Measurements from ENCODE around the gene ZFPM1. TPM values are rescaled to one million over a fixed set of nuclear protein-coding genes. Genes with fewer than 3 reads are reported as not detected.

ZFPM1 gene
- total and polyA plus RNA-seq, 2 of the 8 experiments (the other 6 are each of a cell fraction or from before 2014, with no cell fraction given): 0.74 to 4.8 TPM

DNA sequence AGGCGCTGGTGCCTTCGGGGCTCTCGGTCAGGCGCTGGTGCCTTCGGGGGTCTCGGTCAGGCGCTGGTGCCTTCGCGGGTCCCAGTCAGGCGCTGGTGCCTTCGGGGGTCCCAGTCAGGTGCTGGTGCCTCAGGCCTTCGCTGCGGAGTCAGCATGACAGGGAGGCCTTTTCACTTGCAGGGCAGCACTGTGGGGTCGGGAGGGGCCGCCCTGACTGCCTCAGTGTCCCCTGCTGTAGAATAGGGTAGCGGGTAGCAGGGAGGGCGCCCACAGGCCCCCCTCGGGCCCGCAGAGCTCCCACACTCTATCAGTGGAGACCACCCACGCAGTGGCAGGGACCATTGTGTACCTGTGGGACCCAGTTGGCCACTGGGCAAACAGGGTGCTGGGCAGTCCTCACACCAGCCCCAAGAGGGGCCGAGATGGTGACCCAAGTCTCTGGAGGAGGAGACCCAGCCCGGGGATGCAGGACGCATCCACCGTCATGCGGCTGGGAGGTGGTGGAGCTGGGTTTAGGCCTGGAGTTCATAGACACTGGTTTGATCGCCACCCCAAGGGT, 38.0 kb downstream of the ZFPM1 start:
- no peak overlapping the region for H3K23ac ChIP-seq (ENCODE audit: insufficient read length)
- H4K20me1 ChIP-seq (replicated peaks in 1 of 2; ENCODE audit: control insufficient read depth in 1 of 2, insufficient read depth in 2 of 2, low read length in 2 of 2): peaks cover 0 to 4% of the 10 kb centered on the region in 2 experiments
- POLR2A ChIA-PET (ENCODE audit: partially characterized antibody): no interaction called here
- FAIRE-seq (no peak), DNase-seq (ENCODE audit: low read depth in 1 of 2, low spot score in 2 of 2) (no peak)
- TF ChIP-seq RNF2 (IDR thresholded peaks at IDR 0.05; ENCODE audit: borderline replicate concordance, low read depth, low read length, missing control alignments, poor library complexity, severe bottlenecking) (no peak), TAF7 (optimal IDR thresholded peaks at IDR 0.05; ENCODE audit: borderline replicate concordance, low read depth, low read length) (no peak), POLR2AphosphoS5 (IDR thresholded peaks at IDR 0.05; ENCODE audit: low read depth, low read length) (no peak)
- H3K27ac ChIP-seq (ENCODE audit: low read depth, low read length): no peak overlapping the region
- H3K79me1 ChIP-seq (ENCODE audit: low read depth, low read length): no peaks in the 10 kb centered on the region; the same call in 1 of the 2 replicates
- H3K56ac ChIP-seq (replicated peaks; ENCODE audit: insufficient read length, low read depth, low read length): no peak overlapping the region
- no peaks in the 10 kb centered on the region for H3K36me3 ChIP-seq (ENCODE audit: control insufficient read depth in 2 of 4, insufficient read depth in 4 of 4, low read length in 3 of 4)
- no peak overlapping the region for H2AK5ac ChIP-seq (ENCODE audit: low read depth, low read length)
- H3K23me2 ChIP-seq (ENCODE audit: low read depth, low read length): no peaks in the 10 kb centered on the region
- CTCF ChIA-PET (ENCODE audit: partially characterized antibody): interaction anchor here (0.6 to 2.9 kb wide), 5 partner anchors 13 to 477 kb away, joined by 3 to 22 read pairs (median 3); no protein-coding TSS in a partner anchor
- no peak overlapping the region for H2BK12ac ChIP-seq (ENCODE audit: low read depth, low read length)
- H3K4me3 ChIP-seq (ENCODE audit: extremely low read depth in 1 of 4, insufficient read depth in 2 of 4, low read depth in 3 of 4, low read length in 4 of 4): no peak overlapping the region
- H3K79me2 ChIP-seq (ENCODE audit: control insufficient read depth in 1 of 2, insufficient read depth in 2 of 2, low read length in 2 of 2): no peaks in the 10 kb centered on the region
- no peak overlapping the region for H4K8ac ChIP-seq (ENCODE audit: extremely low read depth, insufficient read depth, low read length)
- H3K9me3 ChIP-seq (ENCODE audit: insufficient read depth in 2 of 2, low read depth in 1 of 2, low read length in 1 of 2): no peaks in the 10 kb centered on the region
- no peak overlapping the region for H2BK15ac ChIP-seq (ENCODE audit: low read length)
- H3K4ac ChIP-seq (replicated peaks; ENCODE audit: insufficient read length, low read depth, low read length): no peak overlapping the region
- no peak overlapping the region for H2AFZ ChIP-seq (ENCODE audit: low read length)
- no peak overlapping the region for H3K9ac ChIP-seq (replicated peaks in 1 of 4; ENCODE audit: extremely low read depth in 1 of 4, low read depth in 3 of 4, low read length in 3 of 4)
- H3K27me3 ChIP-seq (replicated peaks in 1 of 4; ENCODE audit: control insufficient read depth in 3 of 4, extremely low read depth in 1 of 4, insufficient read depth in 3 of 4, low read length in 3 of 4): no peaks in the 10 kb centered on the region
- no peak overlapping the region for H2BK20ac ChIP-seq (ENCODE audit: low read length)
- H3K18ac ChIP-seq (ENCODE audit: extremely low read depth, low read length): no peak overlapping the region
- H3K14ac ChIP-seq (ENCODE audit: insufficient read length): no peak overlapping the region
- no peaks in the 10 kb centered on the region for H3K4me1 ChIP-seq (replicated peaks in 1 of 4; ENCODE audit: control insufficient read depth in 3 of 4, insufficient read depth in 4 of 4, low read length in 3 of 4)
- no peak overlapping the region for H2BK120ac ChIP-seq (replicated peaks; ENCODE audit: low read depth, low read length)
- H4K91ac ChIP-seq (replicated peaks; ENCODE audit: insufficient read length, low read length): no peak overlapping the region
- WGBS, 2 experiments (ENCODE audit: extremely low coverage in 1 of 2, insufficient coverage in 1 of 2, insufficient read length in 1 of 2, insufficient replicate concordance in 2 of 2, low coverage in 1 of 2, low lambda C conversion rate in 2 of 2, missing lambda C conversion rate in 1 of 2): 94% methylated on average over 25 of the region's 26 CpGs; no CpG with 5 or more reads in 1 of the 2 experiments
- no peak overlapping the region for H3K4me2 ChIP-seq (ENCODE audit: insufficient read depth in 1 of 2, low read depth in 2 of 2, low read length in 2 of 2)
- no peak overlapping the region for H2BK5ac ChIP-seq (ENCODE audit: low read depth, low read length)
- no peak overlapping the region for H4K5ac ChIP-seq (ENCODE audit: insufficient read length, low read depth, low read length)
